OCI-LY7 (cell line): ENCODE measurements around the gene SLC25A21.

Experiments
- CTCF ChIP-seq: fragments of 200-600 bp; sonication (generic); conservative IDR thresholded peaks from 2 replicates; pipeline ENCODE4 v1.5.1; 2014; ENCODE audit warnings: mild to moderate bottlenecking, antibody characterized with exemption, low read length, moderate library complexity, mixed read lengths
- EZH2phosphoT487 ChIP-seq: fragments of 200-600 bp; sonication (generic); IDR thresholded peaks from 2 replicates; pipeline ENCODE4 v1.6.1; 2018; ENCODE audit warnings: low read depth, borderline replicate concordance, mild to moderate bottlenecking, mixed run types, antibody characterized with exemption, low read length, moderate library complexity, mixed read lengths

- no peak for TF ChIP-seq CTCF
- no peak for TF ChIP-seq EZH2phosphoT487
These were observed 135.6 kb downstream of the SLC25A21 start for GRCh38 chr14:37036669-37037341.
